Measurements from ENCODE around the gene CMPK1. TPM values are rescaled to one million over a fixed set of nuclear protein-coding genes. Genes with fewer than 3 reads are reported as not detected.

CMPK1 gene
- total RNA-seq, 8 experiments from 2014 or later: 48.8 to 67.5 (median 57.5) TPM

DNA sequence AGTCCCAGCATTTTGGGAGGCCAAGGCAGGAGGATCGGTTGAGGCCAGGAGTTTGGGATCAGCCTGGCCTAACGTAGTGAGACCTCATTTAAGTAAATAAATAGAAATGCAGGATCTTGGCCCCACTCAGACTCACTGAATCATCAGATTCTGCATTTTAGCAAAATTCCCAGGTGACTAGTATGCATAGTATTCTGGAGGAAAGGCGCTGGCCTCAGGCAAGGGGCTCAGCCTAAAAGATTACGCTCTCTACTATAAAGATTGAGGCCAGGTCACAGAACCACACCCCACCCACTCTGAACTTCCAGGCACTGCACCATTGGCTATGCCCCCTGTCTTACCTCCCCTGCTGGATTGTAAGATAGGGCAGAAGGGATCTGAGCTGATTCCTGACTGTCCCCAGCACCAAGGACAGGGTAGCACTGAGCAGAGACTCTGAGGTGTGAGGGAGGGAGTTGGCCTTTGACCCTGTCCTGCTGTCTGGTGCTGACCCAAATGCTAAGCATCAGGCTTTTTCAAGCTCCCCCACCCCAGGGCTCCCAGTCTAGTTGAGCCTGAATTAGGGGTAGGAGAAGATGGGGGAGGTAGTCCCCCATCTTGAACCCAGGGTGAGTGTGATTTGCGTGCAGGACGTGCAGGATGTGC is 85.2 kb downstream of the CMPK1 start:
- H3K4me1 ChIP-seq (replicated peaks in 1 of 2): no peaks in the 10 kb centered on the region
- no peak overlapping the region for H3K27ac ChIP-seq
- ATAC-seq (replicated peaks in 6 of 8): peak in 2 of 8 experiments; percentile 18 to 38
- H3K4me3 ChIP-seq: no peak overlapping the region
- 60 to 100% (median 80%) methylated on average over 1 to 6 of the region's 6 CpGs; no CpG with 5 or more reads in 1 of the 10 experiments for WGBS, 10 experiments
- in situ Hi-C loops (cut with MboI; ENCODE audit: low pct_unique_long_range_greater_than_20kb in 2 of 9, low sequenced_read_pairs in 9 of 9, unreplicated experiment in 9 of 9): loop anchor here in 2 of 9 experiments (25.0 kb wide), 1 partner anchor 232 kb away; the partner anchor contains the start of gene PDZK1IP1 (in 2 of the 2)

- Histone ChIP-seq H3K4me1 (replicated peaks in 1 of 2) (no peaks in the 10 kb centered on the region), H3K27ac (no peak overlapping the region), H3K4me3 (no peak overlapping the region)
- 65 to 91% (median 82%) methylated on average over 3 to 4 of the region's 4 CpGs for WGBS, 10 experiments
- in situ Hi-C loops (cut with MboI; ENCODE audit: low pct_unique_long_range_greater_than_20kb in 2 of 9, low sequenced_read_pairs in 9 of 9, unreplicated experiment in 9 of 9): loop anchor here in 3 of 9 experiments (10.0 to 25.0 kb wide), 2 partner anchors 233 to 304 kb away; partner anchors contain the start of gene PDZK1IP1 (in 2 of the 3)
- no peak for ATAC-seq (replicated peaks in 6 of 8)
Measured at GRCh38 chr1:47420547-47420946, 87.0 kb downstream of the CMPK1 start.

DNA sequence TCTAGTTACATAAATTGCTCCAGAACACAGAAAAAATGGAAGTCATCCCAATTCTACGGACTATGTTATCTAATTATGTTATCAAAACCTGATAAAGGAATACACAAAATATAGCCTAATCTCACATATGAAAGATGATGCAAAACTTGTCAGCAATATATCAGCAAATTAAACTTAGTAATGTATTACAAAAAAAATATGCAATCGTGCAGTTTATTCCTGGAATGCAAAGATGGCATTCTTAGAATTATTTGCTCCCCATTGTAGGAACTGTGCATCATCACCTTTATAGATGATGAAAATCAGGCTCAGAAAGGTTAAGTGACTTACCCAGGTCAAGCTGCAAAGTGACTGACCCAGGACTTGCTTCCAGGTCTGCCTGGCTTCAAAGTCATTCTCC is 90.3 kb downstream of the CMPK1 start:
- WGBS, 10 experiments: 0 to 43% (median 33%) methylated on average over 1 to 2 of the region's 2 CpGs; no CpG with 5 or more reads in 1 of the 10 experiments
- no peak for ATAC-seq (replicated peaks in 6 of 8)
- in situ Hi-C loops (cut with MboI; ENCODE audit: low pct_unique_long_range_greater_than_20kb in 2 of 9, low sequenced_read_pairs in 9 of 9, unreplicated experiment in 9 of 9): loop anchor here in 3 of 9 experiments (10.0 to 25.0 kb wide), 2 partner anchors 237 to 301 kb away; partner anchors contain the start of gene PDZK1IP1 (in 2 of the 3)
- Histone ChIP-seq H3K4me1 (replicated peaks in 1 of 2) (no peaks in the 10 kb centered on the region), H3K4me3 (no peak overlapping the region), H3K27ac (no peak overlapping the region)

GRCh38 chr1:47424336-47424982 is 90.9 kb downstream of the CMPK1 start:
- in situ Hi-C loops (cut with MboI; ENCODE audit: low pct_unique_long_range_greater_than_20kb in 2 of 9, low sequenced_read_pairs in 9 of 9, unreplicated experiment in 9 of 9): loop anchor here in 3 of 9 experiments (10.0 to 25.0 kb wide), 2 partner anchors 237 to 300 kb away; partner anchors contain the start of gene PDZK1IP1 (in 2 of the 3)
- peak in 6 of 8 experiments; percentile 29 to 98 (median 55) for ATAC-seq (replicated peaks in 6 of 8)
- H3K4me3 ChIP-seq: no peak overlapping the region
- 0 to 13% (median 3%) methylated on average over 2 to 6 of the region's 6 CpGs; no CpG with 5 or more reads in 1 of the 10 experiments for WGBS, 10 experiments
- no peak overlapping the region for H3K27ac ChIP-seq
- no peaks in the 10 kb centered on the region for H3K4me1 ChIP-seq (replicated peaks in 1 of 2)

Other genes with a start within 250 kb of the CMPK1 start
- gene CYP4A22, start 196.3 kb upstream of the CMPK1 start, total RNA-seq: 1 to 10 TPM in 2 of 8 experiments, under 1 TPM in 4, not detected in 2; 0.21 to 2.4 (median 0.93) TPM
- gene PDZK1IP1, start 143.8 kb upstream of the CMPK1 start, total RNA-seq: 1 to 10 TPM in 2 of 8 experiments, under 1 TPM in 1, not detected in 5; 0.71 to 3.2 (median 1.0) TPM
- 10 to 100 TPM in 1 of 8 experiments, 1 to 10 TPM in 1, under 1 TPM in 3, not detected in 3; 0.14 to 10.5 (median 0.38) TPM for gene TAL1, start 101.6 kb upstream of the CMPK1 start, total RNA-seq
- 10 to 100 TPM in 2 of 8 experiments, 1 to 10 TPM in 6; 1.2 to 20.3 (median 3.7) TPM for gene STIL, start 19.6 kb upstream of the CMPK1 start, total RNA-seq
- gene FOXE3, start 82.5 kb downstream of the CMPK1 start, total RNA-seq: 1 to 10 TPM in 1 of 8 experiments, under 1 TPM in 6, not detected in 1; 0.05 to 1.4 (median 0.18) TPM
- 1 to 10 TPM in 1 of 8 experiments, under 1 TPM in 5, not detected in 2; 0.05 to 1.6 (median 0.30) TPM for gene FOXD2, start 104.3 kb downstream of the CMPK1 start, total RNA-seq

All from motor neuron (in vitro differentiated cells).